ENCODE results near the gene EMC10. TPM values are rescaled to one million over a fixed set of nuclear protein-coding genes. Genes with fewer than 3 reads are reported as not detected.

The EMC10 gene
- total RNA-seq, result 84.2 TPM
- 100 to 1,000 TPM in 3 of 8 donors, 10 to 100 TPM in 5; 85.2 to 122 (median 93.8) TPM for polyA plus RNA-seq (ENCODE audit: insufficient read depth in 1 of 8, insufficient read length in 8 of 8, low replicate concordance in 1 of 8)
- long read RNA-seq, donor 1, full-length matches to known transcripts, result 7 of 7 reads
- long read RNA-seq, donor 1, partial matches to known transcripts, result 0 of 7 reads
- long read RNA-seq, donor 1, other reads (novel, unspliced or antisense), result 0 of 7 reads
- long read RNA-seq, donor 2, full-length matches to known transcripts, result 2 of 2 reads
- long read RNA-seq, donor 2, partial matches to known transcripts, result 0 of 2 reads
- long read RNA-seq, donor 2, other reads (novel, unspliced or antisense), result 0 of 2 reads
- long read RNA-seq, donor 3, full-length matches to known transcripts, result 36 of 201 reads
- long read RNA-seq, donor 3, partial matches to known transcripts, result 165 of 201 reads
- long read RNA-seq, donor 3, other reads (novel, unspliced or antisense), result 0 of 201 reads
- long read RNA-seq, donor 4, full-length matches to known transcripts, result 9 of 9 reads
- long read RNA-seq, donor 4, partial matches to known transcripts, result 0 of 9 reads
- long read RNA-seq, donor 4, other reads (novel, unspliced or antisense), result 0 of 9 reads
- long read RNA-seq, donor 5, full-length matches to known transcripts, result 31 of 54 reads
- long read RNA-seq, donor 5, partial matches to known transcripts, result 23 of 54 reads
- long read RNA-seq, donor 5, other reads (novel, unspliced or antisense), result 0 of 54 reads
- long read RNA-seq, donor 6, full-length matches to known transcripts, result 32 of 268 reads
- long read RNA-seq, donor 6, partial matches to known transcripts, result 230 of 268 reads
- long read RNA-seq, donor 6, other reads (novel, unspliced or antisense), result 6 of 268 reads
- long read RNA-seq, donor 7, full-length matches to known transcripts, result 23 of 56 reads
- long read RNA-seq, donor 7, partial matches to known transcripts, result 33 of 56 reads
- long read RNA-seq, donor 7, other reads (novel, unspliced or antisense), result 0 of 56 reads
- long read RNA-seq, donor 8, full-length matches to known transcripts, result 2 of 90 reads
- long read RNA-seq, donor 8, partial matches to known transcripts, result 88 of 90 reads
- long read RNA-seq, donor 8, other reads (novel, unspliced or antisense), result 0 of 90 reads
- long read RNA-seq, donor 9, full-length matches to known transcripts, result 7 of 54 reads
- long read RNA-seq, donor 9, partial matches to known transcripts, result 47 of 54 reads
- long read RNA-seq, donor 9, other reads (novel, unspliced or antisense), result 0 of 54 reads
- long read RNA-seq, donor 10, full-length matches to known transcripts, result 2 of 10 reads
- long read RNA-seq, donor 10, partial matches to known transcripts, result 0 of 10 reads
- long read RNA-seq, donor 10, other reads (novel, unspliced or antisense), result 8 of 10 reads
- long read RNA-seq, donor 11, full-length matches to known transcripts, result 5 of 5 reads
- long read RNA-seq, donor 11, partial matches to known transcripts, result 0 of 5 reads
- long read RNA-seq, donor 11, other reads (novel, unspliced or antisense), result 0 of 5 reads

GRCh38 chr19:50476224-50476906 lies at the start of gene EMC10, which contains the start of gene GARIN5A:
Gene EMC10, plus strand, starts transcription at chr19:50476507. Its CDS starts 38 bp downstream, at chr19:50476545.
Gene GARIN5A, minus strand, starts transcription at chr19:50476848. Its CDS starts 460 bp downstream, at chr19:50476388.
- H3K4me1 ChIP-seq (ENCODE audit: control insufficient read depth, insufficient read depth, low read length), result peaks cover 16% of the 10 kb centered on the region
- WGBS (ENCODE audit: insufficient coverage), result under 1% methylated on average over 56 of the region's 58 CpGs
- peak; percentile 96 for DNase-seq
- no peaks in the 10 kb centered on the region for H3K9me3 ChIP-seq (replicated peaks; ENCODE audit: control insufficient read depth, low read depth, low read length)
- peak within 1 kb of the TSS; percentile 95 for H3K27ac ChIP-seq (ENCODE audit: low read length)
- peaks cover 35% of the 10 kb centered on the region for H3K36me3 ChIP-seq (ENCODE audit: control insufficient read depth, insufficient read depth, low read length)
- peak within 1 kb of the TSS; percentile 98 for H3K4me3 ChIP-seq (ENCODE audit: low read length)
- H3K27me3 ChIP-seq (ENCODE audit: control insufficient read depth, insufficient read depth, low read length), result no peaks in the 10 kb centered on the region

- H3K27me3 ChIP-seq (ENCODE audit: control insufficient read depth, insufficient read depth, low read length), result peaks cover 41% of the 10 kb centered on the region
- peak overlapping the region; percentile 20 for H3K27ac ChIP-seq (ENCODE audit: low read length)
Observed at GRCh38 chr19:50427318-50427925, 48.9 kb upstream of the EMC10 start.

DNA sequence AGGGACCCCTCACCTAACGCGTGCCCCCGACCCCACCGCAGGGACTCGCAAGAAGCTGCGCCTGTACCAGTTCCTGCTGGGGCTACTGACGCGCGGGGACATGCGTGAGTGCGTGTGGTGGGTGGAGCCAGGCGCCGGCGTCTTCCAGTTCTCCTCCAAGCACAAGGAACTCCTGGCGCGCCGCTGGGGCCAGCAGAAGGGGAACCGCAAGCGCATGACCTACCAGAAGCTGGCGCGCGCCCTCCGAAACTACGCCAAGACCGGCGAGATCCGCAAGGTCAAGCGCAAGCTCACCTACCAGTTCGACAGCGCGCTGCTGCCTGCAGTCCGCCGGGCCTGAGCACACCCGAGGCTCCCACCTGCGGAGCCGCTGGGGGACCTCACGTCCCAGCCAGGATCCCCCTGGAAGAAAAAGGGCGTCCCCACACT lies 48.3 kb upstream of the EMC10 start:
- 2% methylated on average over 34 of the region's 38 CpGs for WGBS (ENCODE audit: insufficient coverage)
- peaks cover 30% of the 10 kb centered on the region for H3K4me1 ChIP-seq (ENCODE audit: control insufficient read depth, insufficient read depth, low read length)
- H3K36me3 ChIP-seq (ENCODE audit: control insufficient read depth, insufficient read depth, low read length), result no peaks in the 10 kb centered on the region
- peak; percentile 95 for DNase-seq
- H3K9me3 ChIP-seq (replicated peaks; ENCODE audit: control insufficient read depth, low read depth, low read length), result no peaks in the 10 kb centered on the region
- peaks cover 47% of the 10 kb centered on the region for H3K27me3 ChIP-seq (ENCODE audit: control insufficient read depth, insufficient read depth, low read length)
- H3K27ac ChIP-seq (ENCODE audit: low read length), result peak overlapping the region; percentile 29
- H3K4me3 ChIP-seq (ENCODE audit: low read length), result peak overlapping the region; percentile 15

More at GRCh38 chr19:50427318-50427925, 48.9 kb upstream of the EMC10 start:
- no peaks in the 10 kb centered on the region for H3K36me3 ChIP-seq (ENCODE audit: control insufficient read depth, insufficient read depth, low read length)
- H3K9me3 ChIP-seq (replicated peaks; ENCODE audit: control insufficient read depth, low read depth, low read length), result no peaks in the 10 kb centered on the region
- H3K4me3 ChIP-seq (ENCODE audit: low read length), result peak overlapping the region; percentile 15
- no peak for DNase-seq
- H3K4me1 ChIP-seq (ENCODE audit: control insufficient read depth, insufficient read depth, low read length), result peaks cover 24% of the 10 kb centered on the region
- WGBS (ENCODE audit: insufficient coverage), result 91% methylated on average over 14 of the region's 26 CpGs

- DNase-seq, result no peak
- no peak overlapping the region for H3K4me3 ChIP-seq (ENCODE audit: low read length)
- H3K9me3 ChIP-seq (replicated peaks; ENCODE audit: control insufficient read depth, low read depth, low read length), result no peaks in the 10 kb centered on the region
- H3K27ac ChIP-seq (ENCODE audit: low read length), result no peak overlapping the region
- peaks cover 49% of the 10 kb centered on the region for H3K27me3 ChIP-seq (ENCODE audit: control insufficient read depth, insufficient read depth, low read length)
- no peaks in the 10 kb centered on the region for H3K36me3 ChIP-seq (ENCODE audit: control insufficient read depth, insufficient read depth, low read length)
- 100% methylated on average over 1 of the region's 7 CpGs for WGBS (ENCODE audit: insufficient coverage)
- H3K4me1 ChIP-seq (ENCODE audit: control insufficient read depth, insufficient read depth, low read length), result peaks cover 32% of the 10 kb centered on the region
Observed at GRCh38 chr19:50428772-50429463, 47.4 kb upstream of the EMC10 start.

GRCh38 chr19:50430888-50431342 lies 45.4 kb upstream of the EMC10 start:
- Histone ChIP-seq H3K27me3 (ENCODE audit: control insufficient read depth, insufficient read depth, low read length) (peaks cover 52% of the 10 kb centered on the region), H3K4me1 (ENCODE audit: control insufficient read depth, insufficient read depth, low read length) (peaks cover 50% of the 10 kb centered on the region), H3K36me3 (ENCODE audit: control insufficient read depth, insufficient read depth, low read length) (no peaks in the 10 kb centered on the region), H3K4me3 (ENCODE audit: low read length) (peak overlapping the region; percentile 57), H3K9me3 (replicated peaks; ENCODE audit: control insufficient read depth, low read depth, low read length) (no peaks in the 10 kb centered on the region), H3K27ac (ENCODE audit: low read length) (peak overlapping the region; percentile 92)
- WGBS (ENCODE audit: insufficient coverage), result 10% methylated on average over 2 of the region's 13 CpGs
- DNase-seq, result peak; percentile 25

DNA sequence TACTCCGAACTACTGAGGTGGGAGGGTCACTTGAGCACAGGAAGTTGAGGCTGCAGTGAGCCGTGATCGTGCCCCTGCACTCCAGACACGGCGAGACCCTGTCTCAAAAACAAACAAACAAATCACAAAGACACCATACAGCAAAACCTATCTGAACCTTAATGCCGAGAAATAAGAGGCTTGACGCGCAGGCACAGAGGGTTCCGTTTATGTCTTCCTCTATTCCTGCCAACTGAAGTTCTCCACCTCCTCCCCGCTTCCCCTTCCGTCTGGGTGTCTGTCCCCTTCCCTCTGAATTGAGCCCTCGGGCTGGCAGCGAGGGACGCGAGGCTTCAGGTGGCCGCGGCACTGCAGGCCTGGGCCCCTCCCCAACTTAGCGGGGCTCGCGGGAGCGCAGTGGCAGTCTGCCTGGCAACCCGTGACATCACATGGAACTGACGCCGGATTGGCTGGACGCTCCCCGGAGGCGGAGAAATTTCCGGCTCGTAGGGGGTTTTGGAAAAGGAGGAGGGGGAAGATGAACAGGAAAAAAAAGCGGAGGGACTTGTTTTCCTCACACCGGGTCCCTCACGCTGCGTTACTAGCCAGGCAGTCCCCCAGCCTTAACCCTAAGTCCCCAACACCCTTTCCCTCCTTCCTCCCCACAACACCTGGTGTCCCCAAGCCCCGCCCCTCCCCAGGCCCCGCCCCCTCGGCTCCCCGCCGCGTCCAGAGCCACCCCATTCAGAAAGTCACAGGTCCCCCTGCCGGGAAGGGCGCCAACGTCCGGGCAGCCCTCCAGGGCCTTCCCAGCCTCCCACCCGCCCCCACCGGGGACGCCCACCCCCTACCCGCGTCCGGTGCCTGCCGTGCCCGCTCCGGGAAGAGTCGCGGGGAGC lies 44.7 kb upstream of the EMC10 start:
- Histone ChIP-seq H3K4me1 (ENCODE audit: control insufficient read depth, insufficient read depth, low read length) (peaks cover 50% of the 10 kb centered on the region), H3K36me3 (ENCODE audit: control insufficient read depth, insufficient read depth, low read length) (no peaks in the 10 kb centered on the region)

GRCh38 chr19:50432221-50433028 lies 43.9 kb upstream of the EMC10 start, which contains the start of gene MYBPC2:
Gene MYBPC2, plus strand, starts transcription at chr19:50432892. Its CDS starts 62 bp downstream, at chr19:50432954.
- peaks cover 50% of the 10 kb centered on the region for H3K27me3 ChIP-seq (ENCODE audit: control insufficient read depth, insufficient read depth, low read length)
- no peaks in the 10 kb centered on the region for H3K9me3 ChIP-seq (replicated peaks; ENCODE audit: control insufficient read depth, low read depth, low read length)
- H3K36me3 ChIP-seq (ENCODE audit: control insufficient read depth, insufficient read depth, low read length), result no peaks in the 10 kb centered on the region
- peaks cover 50% of the 10 kb centered on the region for H3K4me1 ChIP-seq (ENCODE audit: control insufficient read depth, insufficient read depth, low read length)
- under 1% methylated on average over 33 of the region's 40 CpGs for WGBS (ENCODE audit: insufficient coverage)
- peak within 1 kb of the TSS; percentile 92 for H3K27ac ChIP-seq (ENCODE audit: low read length)
- DNase-seq, result peak; percentile 85
- peak within 1 kb of the TSS; percentile 57 for H3K4me3 ChIP-seq (ENCODE audit: low read length)

More for the DNA sequence above, 44.7 kb upstream of the EMC10 start:
- Histone ChIP-seq H3K9me3 (replicated peaks; ENCODE audit: control insufficient read depth, low read depth, low read length) (no peaks in the 10 kb centered on the region), H3K27me3 (ENCODE audit: control insufficient read depth, insufficient read depth, low read length) (peaks cover 52% of the 10 kb centered on the region), H3K4me3 (ENCODE audit: low read length) (peak overlapping the region; percentile 57), H3K27ac (ENCODE audit: low read length) (peak overlapping the region; percentile 92)
- DNase-seq, result peak; percentile 90
- WGBS (ENCODE audit: insufficient coverage), result under 1% methylated on average over 23 of the region's 54 CpGs
